Ishikawa (cell line): Measurements from ENCODE around the gene HSD17B14.

Source experiments
- CEBPB ChIP-seq: IDR thresholded peaks from 2 replicates; pipeline ENCODE4 v1.6.1; 2012
- CREB1 ChIP-seq: IDR thresholded peaks from 2 replicates; pipeline ENCODE4 v1.6.1; 2012; ENCODE audit warnings: low read depth
- EGR1 ChIP-seq: IDR thresholded peaks from 2 replicates; pipeline ENCODE4 v1.6.1; 2012
- FOXM1 ChIP-seq: IDR thresholded peaks from 2 replicates; pipeline ENCODE4 v1.6.1; 2012; ENCODE audit warnings: low read depth, borderline replicate concordance
- NFIC ChIP-seq: IDR thresholded peaks from 2 replicates; pipeline ENCODE4 v1.6.1; 2012
- RAD21 ChIP-seq: IDR thresholded peaks from 2 replicates; pipeline ENCODE4 v1.6.1; 2012; ENCODE audit warnings: low read depth
- REST ChIP-seq: IDR thresholded peaks from 2 replicates; pipeline ENCODE4 v1.6.1; 2012; ENCODE audit warnings: low read depth, mild to moderate bottlenecking
- TAF1 ChIP-seq: IDR thresholded peaks from 2 replicates; pipeline ENCODE4 v1.6.1; 2012; ENCODE audit warnings: low read depth, mild to moderate bottlenecking
- TCF12 ChIP-seq: IDR thresholded peaks from 2 replicates; pipeline ENCODE4 v1.6.1; 2012; ENCODE audit warnings: low read depth
- TEAD4 ChIP-seq: IDR thresholded peaks from 2 replicates; pipeline ENCODE4 v1.6.1; 2012
- USF1 ChIP-seq: IDR thresholded peaks from 2 replicates; pipeline ENCODE4 v1.6.1; 2012
- YY1 ChIP-seq: IDR thresholded peaks from 2 replicates; pipeline ENCODE4 v1.6.1; 2012; ENCODE audit warnings: low read depth
- ZBTB7A ChIP-seq: IDR thresholded peaks from 2 replicates; pipeline ENCODE4 v1.6.1; 2012; ENCODE audit warnings: low read depth
- TF ChIP-seq, protein P1 (sequence below): IDR thresholded peaks from 2 replicates; pipeline ENCODE4 v1.6.1; 2012

HSD17B14 gene

GRCh38 chr19:48770266-48770665, 66.0 kb downstream of the HSD17B14 start:
- TF ChIP-seq EGR1, result no peak
- no peak for TF ChIP-seq FOXM1
- TF ChIP-seq ZBTB7A, result no peak
- TF ChIP-seq TAF1, result no peak
- no peak for TF ChIP-seq TEAD4
- TF ChIP-seq, protein P1, sequence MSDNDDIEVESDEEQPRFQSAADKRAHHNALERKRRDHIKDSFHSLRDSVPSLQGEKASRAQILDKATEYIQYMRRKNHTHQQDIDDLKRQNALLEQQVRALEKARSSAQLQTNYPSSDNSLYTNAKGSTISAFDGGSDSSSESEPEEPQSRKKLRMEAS, result no peak
- no peak for TF ChIP-seq USF1
- no peak for TF ChIP-seq RAD21
- no peak for TF ChIP-seq CEBPB
- no peak for TF ChIP-seq YY1
- TF ChIP-seq REST, result no peak
- TF ChIP-seq TCF12, result no peak

- TF ChIP-seq NFIC, result no peak
- TF ChIP-seq, protein P1, result no peak
- no peak for TF ChIP-seq TAF1
- no peak for TF ChIP-seq TCF12
- TF ChIP-seq CREB1, result no peak
- no peak for TF ChIP-seq EGR1
Observed at GRCh38 chr19:48768994-48769713, 67.1 kb downstream of the HSD17B14 start.
